NCI-H82 treated with DMSO at 0.1 percent for 48 hours (cell line): ENCODE results near the gene KRTAP4-11.
"Not testable (repeated sequence)": the region's sequence is repeated elsewhere in the genome, so short reads cannot be mapped to it uniquely, and the experiment has no call there.

Experiments used
- DNase-seq: peaks from one replicate; lab custom pipeline; 2025; ENCODE audit not compliant: unreplicated experiment; lab: John Stamatoyannopoulos, UW

The KRTAP4-11 gene

GRCh38 chr17:41125064-41125463 is 6.9 kb upstream of the KRTAP4-11 start:
- DNase-seq, result no peak

- not testable (repeated sequence) for DNase-seq
Observed at GRCh38 chr17:41123991-41124371, 5.8 kb upstream of the KRTAP4-11 start, which contains the start of gene KRTAP4-12. TSS of gene KRTAP4-12 (minus strand) at chr17:41124182. CDS start at chr17:41124122, 60 bp downstream.

- not testable (repeated sequence) for DNase-seq
Observed at GRCh38 chr17:41123292-41123990, 5.3 kb upstream of the KRTAP4-11 start.

GRCh38 chr17:41121742-41122141 is 3.6 kb upstream of the KRTAP4-11 start:
- DNase-seq, result no peak

- not testable (repeated sequence) for DNase-seq
Observed at GRCh38 chr17:41119696-41120690, 1.8 kb upstream of the KRTAP4-11 start.

GRCh38 chr17:41118721-41119120 is 548 bp upstream of the KRTAP4-11 start:
- no peak for DNase-seq

- DNase-seq, result no peak
Observed at GRCh38 chr17:41116297-41116696, 1.9 kb downstream of the KRTAP4-11 start.

- no peak for DNase-seq
Observed at GRCh38 chr17:41111151-41111885, 6.9 kb downstream of the KRTAP4-11 start.

- DNase-seq, result not testable (repeated sequence)
Observed at GRCh38 chr17:41108728-41109386, 9.3 kb downstream of the KRTAP4-11 start.

GRCh38 chr17:41107941-41108450 is 10.2 kb downstream of the KRTAP4-11 start:
- no peak for DNase-seq

GRCh38 chr17:41105347-41105746 is 12.8 kb downstream of the KRTAP4-11 start, which contains the start of gene KRTAP4-9:
TSS of gene KRTAP4-9 (plus strand) at chr17:41105389. CDS start at chr17:41105389, 0 bp downstream.
- DNase-seq, result not testable (repeated sequence)

GRCh38 chr17:41104386-41105038 is 13.7 kb downstream of the KRTAP4-11 start:
- DNase-seq, result not testable (repeated sequence)

GRCh38 chr17:41103896-41104295 is 14.3 kb downstream of the KRTAP4-11 start:
- no peak for DNase-seq

- no peak for DNase-seq
Observed at GRCh38 chr17:41101586-41102259, 16.4 kb downstream of the KRTAP4-11 start, which contains the start of gene KRTAP4-16. TSS of gene KRTAP4-16 (minus strand) at chr17:41102209. CDS start at chr17:41102209, 0 bp downstream.

- DNase-seq, result not testable (repeated sequence)
Observed at GRCh38 chr17:41099682-41100480, 18.3 kb downstream of the KRTAP4-11 start.

GRCh38 chr17:41098481-41098880 is 19.7 kb downstream of the KRTAP4-11 start:
- DNase-seq, result no peak

- DNase-seq, result no peak
Observed at GRCh38 chr17:41098042-41098441, 20.1 kb downstream of the KRTAP4-11 start, which contains the start of gene KRTAP4-8. TSS of gene KRTAP4-8 (minus strand) at chr17:41098142. CDS start at chr17:41098084, 58 bp downstream.

- no peak for DNase-seq
Observed at GRCh38 chr17:41096055-41096454, 22.1 kb downstream of the KRTAP4-11 start.
